NCI-H1048 (cell line): ENCODE measurements around the gene KCND2.
"Not testable (repeated sequence)": the region's sequence is repeated elsewhere in the genome, so short reads cannot be mapped to it uniquely, and the experiment has no call there.

ENCODE experiments used
- DNase-seq: peaks from one replicate; lab custom pipeline; 2025; lab: John Stamatoyannopoulos, UW

Gene KCND2

GRCh38 chr7:120743128-120743527, 470.2 kb downstream of the KCND2 start:
- DNase-seq = no peak

GRCh38 chr7:120760050-120760449, 487.1 kb downstream of the KCND2 start:
- DNase-seq = no peak

- DNase-seq = no peak
These were observed 487.9 kb downstream of the KCND2 start for GRCh38 chr7:120760851-120761250.

- no peak for DNase-seq
These were observed 497.2 kb downstream of the KCND2 start for GRCh38 chr7:120770206-120770605.

- DNase-seq = no peak
These were observed 501.5 kb downstream of the KCND2 start for GRCh38 chr7:120774481-120774880.

DNA sequence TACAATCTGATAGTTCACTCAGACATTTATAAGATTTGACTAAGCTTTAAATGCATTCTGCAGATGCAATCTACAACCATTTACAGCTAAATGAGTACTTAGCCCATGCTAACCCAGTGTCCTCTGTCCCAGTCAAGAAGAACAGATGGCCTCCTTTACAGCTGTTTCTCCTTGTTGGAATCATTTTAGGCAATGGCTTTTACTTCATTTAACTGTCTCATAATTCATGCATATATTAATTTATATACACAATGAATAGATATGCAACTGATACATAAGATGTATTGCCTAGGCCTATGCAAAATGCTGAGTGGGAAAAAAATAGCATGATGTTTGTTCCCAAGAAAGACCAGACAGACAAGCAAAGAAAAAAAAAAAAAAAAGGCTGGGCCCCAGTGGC, 502.8 kb downstream of the KCND2 start:
- no peak for DNase-seq

DNA sequence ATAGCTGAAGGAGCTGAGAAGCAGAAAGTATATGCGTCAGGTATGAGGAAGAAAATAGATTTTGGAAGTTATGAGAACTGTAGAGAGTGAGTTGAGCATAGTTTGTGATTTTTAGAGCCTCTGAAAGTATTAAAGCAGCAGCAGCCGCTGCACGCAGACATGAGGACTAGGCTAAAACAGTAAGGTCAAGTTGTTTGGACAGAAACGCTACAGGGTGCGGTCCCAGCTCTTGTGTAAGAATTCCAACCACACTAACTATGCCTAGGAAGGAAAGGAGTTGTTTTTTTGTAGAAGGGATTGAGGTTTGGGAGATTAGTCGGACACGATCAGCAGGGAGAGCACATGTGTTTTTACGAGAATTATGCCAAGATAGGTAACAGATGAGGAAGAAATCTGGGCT, 506.1 kb downstream of the KCND2 start:
- DNase-seq = not testable (repeated sequence)

DNA sequence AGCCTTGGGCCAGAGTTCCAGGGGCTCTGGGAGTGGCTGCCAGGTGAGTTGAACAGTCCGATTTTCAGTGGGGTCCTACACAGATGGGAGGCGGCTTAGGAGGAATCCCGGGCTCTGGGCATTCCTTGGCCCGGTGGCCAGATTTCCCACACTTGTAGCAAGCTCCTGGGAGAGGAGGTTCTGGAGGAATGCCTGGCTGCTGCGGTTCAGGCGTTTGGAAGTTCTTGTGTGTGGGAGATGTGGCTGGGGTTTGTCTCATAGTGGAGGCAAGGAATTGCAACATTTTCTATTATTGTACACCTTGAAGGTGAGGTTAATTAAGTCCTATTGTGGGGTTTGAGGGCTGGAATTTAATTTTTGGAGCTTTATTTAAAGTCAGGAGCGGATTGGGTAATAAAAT, 507.5 kb downstream of the KCND2 start:
- DNase-seq = not testable (repeated sequence)

DNA sequence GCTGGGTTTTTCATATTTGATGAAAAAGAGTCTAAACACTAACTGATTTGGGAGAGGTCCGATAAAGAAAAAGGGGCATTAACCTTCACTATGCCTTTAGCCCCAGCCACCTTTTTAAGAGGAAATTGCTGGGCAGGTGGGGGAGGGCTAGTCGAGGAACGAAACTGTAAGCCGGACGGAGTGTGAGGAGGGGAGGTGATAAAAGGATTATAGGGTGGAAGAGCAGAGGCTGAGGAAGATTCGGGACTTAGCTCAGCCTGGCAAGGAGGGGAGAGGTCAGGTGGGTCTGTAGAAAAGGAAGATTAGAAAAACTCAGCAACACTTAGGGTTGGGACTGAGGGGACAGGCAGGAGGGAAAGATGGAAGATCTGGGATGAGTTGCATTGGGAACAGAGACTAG, 508.0 kb downstream of the KCND2 start:
- DNase-seq = no peak

- not testable (repeated sequence) for DNase-seq
These were observed 508.9 kb downstream of the KCND2 start for GRCh38 chr7:120781924-120782323.

DNA sequence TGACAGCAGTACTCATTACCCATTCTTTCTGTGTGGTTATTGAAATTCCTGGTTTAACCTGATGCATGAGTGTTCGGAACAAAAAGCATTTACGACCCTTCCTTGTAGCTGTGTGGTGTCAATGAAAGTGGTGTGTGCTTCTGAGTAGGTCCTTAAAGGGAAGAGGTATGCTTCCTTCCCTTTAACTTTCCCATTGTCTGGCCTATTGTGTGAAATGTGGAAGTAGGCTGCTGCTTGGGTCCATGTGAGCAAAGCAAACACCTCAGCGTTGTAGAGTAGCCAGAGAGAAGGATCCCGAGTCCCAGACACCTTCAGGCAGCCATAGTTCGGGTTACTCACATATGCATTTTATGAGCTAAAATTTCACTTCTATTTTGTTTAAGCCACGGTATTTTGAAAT, 510.3 kb downstream of the KCND2 start:
- DNase-seq = no peak

DNA sequence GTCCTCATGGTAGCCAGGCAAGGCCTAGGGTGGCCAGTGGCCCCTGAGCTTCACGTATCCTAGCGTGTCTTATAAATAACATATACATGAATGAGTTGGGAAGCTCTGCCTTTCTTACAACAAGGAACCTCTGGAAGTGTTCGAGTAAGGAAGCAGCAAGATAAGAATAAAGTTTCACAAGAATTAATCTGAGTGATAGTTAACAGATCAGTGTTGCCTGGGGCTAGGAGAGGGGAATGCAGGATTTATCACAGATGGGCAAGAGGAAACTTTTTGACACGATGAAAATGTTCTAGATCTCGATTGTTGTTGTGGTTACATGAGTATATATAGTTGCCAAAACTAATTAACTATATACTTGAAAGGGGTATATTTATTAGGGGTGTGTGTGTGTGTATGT, 510.7 kb downstream of the KCND2 start:
- DNase-seq = no peak

DNA sequence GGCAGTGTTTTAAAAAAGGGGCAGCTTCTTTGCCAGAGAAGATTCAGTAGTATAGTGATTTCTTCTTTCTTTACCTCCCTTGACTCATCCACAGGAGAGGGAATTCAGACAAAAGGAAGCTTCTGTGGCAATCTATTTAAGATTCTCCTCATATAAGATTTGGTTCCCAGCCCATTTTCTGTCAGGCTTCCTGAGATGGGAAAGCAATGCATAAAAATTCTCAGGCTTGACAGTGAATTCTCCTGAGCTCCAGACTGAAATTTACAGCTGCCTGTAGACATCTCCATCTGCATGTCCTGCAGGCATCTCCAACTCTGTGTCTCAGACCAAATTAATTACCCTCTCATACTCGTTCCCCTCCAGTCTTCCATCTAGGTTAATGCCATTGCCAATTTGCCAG, 512.1 kb downstream of the KCND2 start:
- DNase-seq = no peak

DNA sequence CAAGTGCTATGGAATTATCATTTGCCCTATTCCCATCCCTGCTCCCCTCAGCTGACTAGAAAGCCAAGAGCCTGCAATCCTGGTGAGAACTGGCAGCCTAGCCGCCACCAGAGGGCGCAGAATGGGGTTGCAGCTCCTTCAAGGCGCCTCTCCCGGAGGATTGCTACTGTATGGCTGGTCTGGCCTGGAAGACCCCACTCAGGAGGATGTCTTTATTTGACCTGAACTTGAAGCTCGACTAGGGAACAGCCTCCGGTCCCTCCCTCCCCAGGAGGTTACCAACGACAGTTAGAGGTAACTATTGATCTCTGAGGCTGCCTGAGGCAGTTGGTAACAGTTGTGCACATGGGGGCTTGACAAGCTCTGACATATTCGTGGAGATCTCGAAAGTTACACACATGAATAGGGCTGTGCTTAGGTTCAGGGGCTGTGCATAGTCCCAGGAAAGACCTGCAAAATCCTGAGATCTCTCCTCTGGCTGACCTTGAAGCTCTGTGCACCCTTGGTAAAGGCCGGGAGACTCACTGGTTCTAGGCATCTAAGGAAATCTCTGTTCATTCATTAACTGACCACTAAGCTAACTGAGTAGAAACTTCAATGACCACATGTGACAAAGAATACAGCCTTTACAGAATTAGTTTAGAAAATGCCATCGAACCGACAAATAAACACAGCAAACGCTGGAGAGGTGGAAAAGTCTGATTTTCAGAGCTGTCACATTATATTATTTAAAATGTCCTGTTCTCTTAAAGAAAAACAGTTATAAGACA, 519.3 kb downstream of the KCND2 start:
- no peak for DNase-seq

DNA sequence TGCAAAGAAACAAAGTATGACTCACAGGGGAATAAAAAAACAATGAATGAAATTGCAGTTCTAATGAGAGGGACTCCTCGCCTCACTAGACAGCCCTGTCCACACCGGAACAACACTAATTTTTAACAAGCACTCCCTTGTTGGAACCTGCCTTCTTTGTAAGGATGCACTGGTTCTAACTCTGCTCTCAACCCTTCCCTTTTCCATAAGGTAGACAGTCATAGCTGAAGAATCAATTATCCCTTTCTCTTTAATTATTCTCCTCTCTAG, 519.8 kb downstream of the KCND2 start:
- DNase-seq = no peak

DNA sequence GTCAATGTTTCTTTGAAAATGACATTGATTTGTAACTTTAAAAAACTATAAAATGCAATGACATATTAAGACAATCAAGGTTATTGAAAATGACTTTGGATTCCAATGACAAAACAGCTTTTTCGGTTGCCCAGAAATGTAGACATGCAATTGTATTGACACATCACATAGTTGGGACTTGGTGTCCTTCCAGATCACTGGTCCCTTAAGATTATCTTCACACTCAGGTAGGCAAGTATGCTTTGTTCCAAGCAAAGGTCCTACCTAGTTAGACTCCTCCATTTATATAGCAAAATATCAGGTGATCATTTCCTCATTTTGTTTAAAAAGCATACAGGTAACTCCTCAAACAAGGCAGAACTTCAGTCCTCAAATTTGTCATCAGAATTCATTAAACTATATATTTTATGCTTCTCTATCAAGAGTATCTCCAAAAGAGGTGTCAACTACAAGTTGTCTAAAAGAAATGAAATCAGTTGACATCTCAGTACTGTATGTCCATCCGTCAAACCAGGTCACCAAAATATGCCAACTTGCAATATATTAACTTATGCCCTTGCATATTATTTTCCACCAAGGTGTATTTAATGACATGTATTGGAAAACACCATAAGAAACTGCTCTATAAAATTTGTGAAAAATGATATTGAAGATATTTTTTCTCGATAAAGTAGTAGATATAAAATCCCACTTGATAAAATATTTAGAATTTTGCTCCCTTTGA, 520.4 kb downstream of the KCND2 start:
- no peak for DNase-seq

DNA sequence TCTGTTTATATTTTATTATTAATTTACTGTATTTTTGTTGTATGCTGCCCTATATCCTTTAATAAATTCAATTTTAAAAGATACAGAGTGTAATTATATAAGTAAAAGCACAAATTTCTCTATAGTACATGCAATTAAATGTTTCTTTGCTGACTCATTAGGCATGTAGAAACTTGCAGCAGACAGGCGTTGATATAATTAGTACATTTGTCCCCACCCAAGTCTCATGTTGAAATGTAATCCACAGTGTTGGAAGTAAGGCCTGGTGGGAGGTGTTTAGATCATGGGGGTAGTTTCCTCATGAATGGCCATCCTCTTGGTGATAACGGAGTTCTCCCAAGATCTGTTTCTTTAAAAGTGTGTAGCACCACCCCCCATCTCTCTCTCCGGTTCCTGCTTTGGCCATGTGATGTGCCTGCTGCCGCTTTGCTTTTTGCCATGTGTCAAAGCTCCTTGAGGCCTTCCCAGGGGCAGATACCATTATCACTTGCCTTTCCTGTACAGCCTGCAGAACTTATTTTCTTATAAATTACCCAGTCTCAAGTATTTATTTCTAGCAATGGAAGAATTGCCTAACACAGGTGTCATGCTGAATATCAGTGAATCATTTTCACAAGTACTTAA, 521.2 kb downstream of the KCND2 start:
- DNase-seq = no peak

GRCh38 chr7:120797026-120797645, 524.2 kb downstream of the KCND2 start:
- no peak for DNase-seq

GRCh38 chr7:120799147-120799546, 526.2 kb downstream of the KCND2 start:
- DNase-seq = no peak
